Measurements from ENCODE around the gene LMNA. TPM values are rescaled to one million over a fixed set of nuclear protein-coding genes. Genes with fewer than 3 reads are reported as not detected.

LMNA gene
- total and polyA plus RNA-seq, 9 donors = 50.1 to 609 (median 360) TPM

DNA sequence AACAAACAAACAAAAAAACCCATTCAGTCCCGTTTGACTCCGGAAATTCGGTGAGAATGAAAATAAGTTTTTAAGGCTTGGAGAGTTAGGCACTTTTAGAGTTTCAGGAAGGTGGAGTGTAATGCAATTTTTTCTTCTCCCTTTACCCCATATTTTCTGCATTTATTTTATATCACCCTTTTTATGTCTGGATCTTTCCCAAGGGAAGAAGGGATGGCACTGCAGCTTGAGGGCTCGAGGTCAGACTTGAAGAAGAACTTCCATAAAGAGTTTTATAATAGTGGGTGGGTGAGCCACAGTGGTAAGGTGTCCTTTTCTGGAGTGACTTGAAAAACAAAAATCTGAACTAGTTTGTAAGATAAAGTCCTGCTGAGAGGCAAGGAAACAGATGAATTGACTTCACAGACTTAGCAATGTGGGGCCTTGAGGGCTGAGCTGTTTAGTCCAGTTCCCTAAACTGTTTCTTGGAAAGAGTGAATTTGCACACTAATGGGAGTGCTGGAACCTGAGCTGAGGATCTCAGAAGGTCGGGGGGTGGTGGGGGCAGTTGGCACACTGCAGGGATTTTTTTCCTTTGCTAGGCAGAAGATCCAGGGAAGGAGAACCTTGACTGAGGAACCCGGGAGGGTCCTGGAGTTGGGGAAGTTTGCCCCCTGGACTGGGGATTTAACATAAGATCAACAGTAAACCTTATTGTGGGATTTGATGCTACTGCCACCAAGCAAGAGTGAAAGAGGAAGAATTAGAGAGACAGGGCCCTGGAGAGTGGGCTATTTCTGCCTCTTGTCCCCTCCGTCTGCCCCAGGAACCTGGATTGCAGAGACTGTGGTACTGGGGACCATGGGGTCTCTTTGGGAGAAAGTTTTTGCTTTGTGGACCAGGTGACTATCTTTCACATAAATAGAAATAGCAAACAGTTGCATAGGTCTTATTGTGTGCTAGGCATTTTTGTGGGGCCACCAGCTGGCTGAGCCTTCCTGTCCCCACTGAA is 30.4 kb upstream of the LMNA start:
- Histone ChIP-seq H3K4me1 (ENCODE audit: insufficient read depth) (peaks cover 2% of the 10 kb centered on the region), H3K4me3 (no peak overlapping the region), H3K36me3 (no peaks in the 10 kb centered on the region), H3K9me3 (no peaks in the 10 kb centered on the region), H3K27ac (no peak overlapping the region), H3K27me3 (no peaks in the 10 kb centered on the region)
- intact Hi-C loops (cut with DNase I) = no loop called here
- TF ChIP-seq, protein P1, sequence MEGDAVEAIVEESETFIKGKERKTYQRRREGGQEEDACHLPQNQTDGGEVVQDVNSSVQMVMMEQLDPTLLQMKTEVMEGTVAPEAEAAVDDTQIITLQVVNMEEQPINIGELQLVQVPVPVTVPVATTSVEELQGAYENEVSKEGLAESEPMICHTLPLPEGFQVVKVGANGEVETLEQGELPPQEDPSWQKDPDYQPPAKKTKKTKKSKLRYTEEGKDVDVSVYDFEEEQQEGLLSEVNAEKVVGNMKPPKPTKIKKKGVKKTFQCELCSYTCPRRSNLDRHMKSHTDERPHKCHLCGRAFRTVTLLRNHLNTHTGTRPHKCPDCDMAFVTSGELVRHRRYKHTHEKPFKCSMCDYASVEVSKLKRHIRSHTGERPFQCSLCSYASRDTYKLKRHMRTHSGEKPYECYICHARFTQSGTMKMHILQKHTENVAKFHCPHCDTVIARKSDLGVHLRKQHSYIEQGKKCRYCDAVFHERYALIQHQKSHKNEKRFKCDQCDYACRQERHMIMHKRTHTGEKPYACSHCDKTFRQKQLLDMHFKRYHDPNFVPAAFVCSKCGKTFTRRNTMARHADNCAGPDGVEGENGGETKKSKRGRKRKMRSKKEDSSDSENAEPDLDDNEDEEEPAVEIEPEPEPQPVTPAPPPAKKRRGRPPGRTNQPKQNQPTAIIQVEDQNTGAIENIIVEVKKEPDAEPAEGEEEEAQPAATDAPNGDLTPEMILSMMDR (IDR thresholded peaks at IDR 0.05) = no peak
- TF ChIP-seq POLR2A (IDR thresholded peaks at IDR 0.05) (no peak), EP300 (IDR thresholded peaks at IDR 0.05) (no peak)
- no peak for DNase-seq
- 33 to 53% (median 46%) methylated on average over 7 of the region's 7 CpGs for WGBS, 3 donors

DNA sequence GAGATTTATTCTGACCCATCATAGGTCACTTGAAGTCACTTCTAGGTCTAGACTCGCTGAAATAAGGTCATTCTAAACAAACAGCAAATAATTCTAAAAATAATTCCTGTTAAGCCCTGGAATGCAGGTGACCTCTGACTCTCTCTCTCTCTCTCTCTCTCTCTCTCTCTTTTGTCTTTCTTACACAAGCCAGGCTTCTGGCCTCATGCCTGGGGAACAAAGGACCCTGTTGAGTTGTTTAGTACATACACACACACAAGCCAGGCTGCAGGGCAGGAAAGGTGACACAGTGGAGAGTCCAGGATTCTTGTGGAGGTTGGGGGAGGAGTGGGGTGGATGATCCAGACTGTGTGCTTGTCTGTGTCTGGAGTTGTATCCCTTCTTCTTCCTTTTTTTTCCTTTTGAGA is 28.3 kb upstream of the LMNA start:
- 4 to 15% (median 8%) methylated on average over 1 of the region's 1 CpG for WGBS, 3 donors
- peak in 3 of 5 donors; percentile 49 to 73 (median 67) for DNase-seq
- no peaks in the 10 kb centered on the region for H3K36me3 ChIP-seq
- no peak overlapping the region for H3K4me3 ChIP-seq
- TF ChIP-seq POLR2A (IDR thresholded peaks at IDR 0.05) (no peak), EP300 (IDR thresholded peaks at IDR 0.05) (no peak)
- TF ChIP-seq, protein P1 (IDR thresholded peaks at IDR 0.05) = no peak
- H3K4me1 ChIP-seq (ENCODE audit: insufficient read depth) = no peaks in the 10 kb centered on the region
- H3K9me3 ChIP-seq = no peaks in the 10 kb centered on the region
- intact Hi-C loops (cut with DNase I) = loop anchor here in 1 of 4 donors (5.0 kb wide), 1 partner anchor 146 kb away; no protein-coding TSS in a partner anchor
- no peak overlapping the region for H3K27ac ChIP-seq
- H3K27me3 ChIP-seq = no peaks in the 10 kb centered on the region

DNA sequence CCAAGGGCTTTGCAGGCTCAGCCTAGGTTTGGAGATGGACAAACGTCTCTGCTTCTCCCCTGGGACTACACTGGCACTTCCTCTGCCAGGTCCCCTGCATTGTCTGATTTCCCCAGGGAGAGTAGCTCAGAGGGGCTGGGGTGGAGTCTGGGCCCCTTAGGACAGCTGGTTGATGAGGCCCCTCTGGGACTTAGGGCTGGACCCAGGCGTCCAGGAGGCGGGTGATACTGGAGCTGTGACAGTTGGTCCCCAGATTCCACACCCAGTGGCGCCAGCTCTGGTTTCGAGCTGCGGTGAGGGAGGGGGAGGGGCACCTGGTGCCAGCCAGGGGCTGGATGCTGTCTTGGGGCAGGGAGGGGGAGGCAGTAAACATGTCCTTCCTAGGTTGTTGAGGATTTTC is 24.8 kb upstream of the LMNA start:
- Histone ChIP-seq H3K9me3 (no peaks in the 10 kb centered on the region), H3K27me3 (no peaks in the 10 kb centered on the region), H3K27ac (no peak overlapping the region), H3K36me3 (no peaks in the 10 kb centered on the region), H3K4me1 (ENCODE audit: insufficient read depth) (no peaks in the 10 kb centered on the region), H3K4me3 (no peak overlapping the region)
- no peak for DNase-seq
- no peak for TF ChIP-seq EP300 (IDR thresholded peaks at IDR 0.05)
- TF ChIP-seq, protein P1 (IDR thresholded peaks at IDR 0.05) = no peak
- intact Hi-C loops (cut with DNase I) = loop anchor here (1.0 to 5.0 kb wide), 7 partner anchors 47 to 143 kb away; no protein-coding TSS in a partner anchor
- WGBS, 3 donors = 76 to 84% (median 80%) methylated on average over 6 of the region's 6 CpGs

DNA sequence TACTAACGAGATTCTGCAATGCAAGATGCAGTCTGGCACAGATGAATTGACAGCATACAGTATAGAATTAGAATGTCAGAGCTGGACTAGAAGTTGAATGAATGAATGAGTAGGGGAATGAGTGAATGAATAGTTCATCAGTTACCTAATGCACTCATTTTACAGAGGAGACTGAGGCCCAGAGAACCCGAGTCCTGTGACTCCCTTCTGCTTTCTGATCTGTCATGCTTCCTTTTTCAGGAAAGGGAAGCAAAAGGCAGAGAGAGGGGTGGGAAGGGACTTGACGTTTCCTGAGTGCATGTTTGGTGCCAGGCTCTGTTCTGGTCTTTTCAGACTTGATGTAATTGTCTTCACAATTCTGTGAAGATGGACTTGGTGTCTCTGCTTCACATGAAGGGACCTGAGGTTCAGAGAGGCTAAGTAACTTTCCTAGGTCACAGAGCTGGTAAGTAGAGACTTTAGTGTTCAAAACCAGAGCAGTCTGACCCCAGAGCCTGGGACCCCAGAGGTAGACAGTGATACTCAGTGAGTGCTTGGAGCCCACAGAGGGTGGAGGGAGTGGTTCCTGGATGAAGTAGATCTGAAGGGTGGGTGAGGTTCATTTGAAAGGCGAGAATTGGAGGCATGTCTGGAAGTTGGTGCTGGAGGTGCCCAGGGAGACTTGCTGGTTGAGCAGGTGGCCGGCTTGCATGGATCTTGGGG is 24.2 kb upstream of the LMNA start:
- Histone ChIP-seq H3K27ac (no peak overlapping the region), H3K4me3 (no peak overlapping the region), H3K9me3 (no peaks in the 10 kb centered on the region), H3K4me1 (ENCODE audit: insufficient read depth) (no peaks in the 10 kb centered on the region), H3K36me3 (no peaks in the 10 kb centered on the region), H3K27me3 (no peaks in the 10 kb centered on the region)
- WGBS, 3 donors = 33 to 40% (median 39%) methylated on average over 5 of the region's 5 CpGs
- no peak for TF ChIP-seq POLR2A (IDR thresholded peaks at IDR 0.05)
- TF ChIP-seq, protein P1 (IDR thresholded peaks at IDR 0.05) = no peak
- TF ChIP-seq EP300 (IDR thresholded peaks at IDR 0.05) = no peak
- intact Hi-C loops (cut with DNase I) = loop anchor here (1.0 to 5.0 kb wide), 6 partner anchors 47 to 137 kb away; no protein-coding TSS in a partner anchor
- no peak for DNase-seq

Data from ovary (tissue), 9 donors.